HepG2 (cell line): ENCODE measurements around the gene ALK.

Source experiments
- MYNN ChIP-seq: sonication (generic); formaldehyde crosslinking; IDR thresholded peaks from 2 replicates; pipeline ENCODE4 v1.4.0; 2020; ENCODE audit warnings: mild to moderate bottlenecking, low read depth, missing genetic modification reagents
- ZFP37 ChIP-seq: sonication (generic); formaldehyde crosslinking; IDR thresholded peaks from 2 replicates; pipeline ENCODE4 v1.4.0; 2020; ENCODE audit warnings: missing genetic modification reagents, borderline replicate concordance
- ZNF282 ChIP-seq: fragments of 450-650 bp; IDR thresholded peaks from 2 replicates; pipeline ENCODE4 v1.6.1; 2018; ENCODE audit not compliant: partially characterized antibody
- ZNF644 ChIP-seq: IDR thresholded peaks from 2 replicates; pipeline ENCODE4 v1.6.1; 2016; ENCODE audit warnings: low read depth
- TF ChIP-seq, protein P1 (sequence below): sonication (generic); formaldehyde crosslinking; IDR thresholded peaks from 2 replicates; pipeline ENCODE4 v1.5.0; 2020; ENCODE audit warnings: mild to moderate bottlenecking, missing genetic modification reagents, moderate library complexity

DNA sequence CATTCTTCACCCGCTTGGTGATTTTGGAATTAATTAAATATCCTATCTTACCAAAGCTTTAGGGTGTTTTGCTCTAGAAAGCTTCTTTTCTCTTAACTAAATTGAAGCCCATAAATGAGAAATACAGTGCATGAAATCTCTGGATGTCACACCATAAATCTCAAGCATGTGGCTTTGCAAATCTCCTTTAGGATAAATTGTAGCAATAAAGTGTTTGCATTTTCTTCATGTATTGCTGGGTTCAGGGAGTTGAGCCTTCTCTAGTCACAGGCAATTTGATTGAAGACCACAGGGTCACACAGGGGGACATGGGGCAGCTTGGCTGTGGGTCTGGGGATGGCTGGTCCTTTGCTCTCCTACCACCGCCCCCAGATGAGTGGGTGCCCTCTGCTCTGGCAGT, 442.0 kb downstream of the ALK start:
- TF ChIP-seq ZNF282 (no peak), ZNF644 (no peak), ZFP37 (CRISPR knock-in tag) (no peak), MYNN (CRISPR knock-in tag) (no peak)
- TF ChIP-seq, protein P1, sequence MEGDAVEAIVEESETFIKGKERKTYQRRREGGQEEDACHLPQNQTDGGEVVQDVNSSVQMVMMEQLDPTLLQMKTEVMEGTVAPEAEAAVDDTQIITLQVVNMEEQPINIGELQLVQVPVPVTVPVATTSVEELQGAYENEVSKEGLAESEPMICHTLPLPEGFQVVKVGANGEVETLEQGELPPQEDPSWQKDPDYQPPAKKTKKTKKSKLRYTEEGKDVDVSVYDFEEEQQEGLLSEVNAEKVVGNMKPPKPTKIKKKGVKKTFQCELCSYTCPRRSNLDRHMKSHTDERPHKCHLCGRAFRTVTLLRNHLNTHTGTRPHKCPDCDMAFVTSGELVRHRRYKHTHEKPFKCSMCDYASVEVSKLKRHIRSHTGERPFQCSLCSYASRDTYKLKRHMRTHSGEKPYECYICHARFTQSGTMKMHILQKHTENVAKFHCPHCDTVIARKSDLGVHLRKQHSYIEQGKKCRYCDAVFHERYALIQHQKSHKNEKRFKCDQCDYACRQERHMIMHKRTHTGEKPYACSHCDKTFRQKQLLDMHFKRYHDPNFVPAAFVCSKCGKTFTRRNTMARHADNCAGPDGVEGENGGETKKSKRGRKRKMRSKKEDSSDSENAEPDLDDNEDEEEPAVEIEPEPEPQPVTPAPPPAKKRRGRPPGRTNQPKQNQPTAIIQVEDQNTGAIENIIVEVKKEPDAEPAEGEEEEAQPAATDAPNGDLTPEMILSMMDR (CRISPR knock-in tag), result no peak
